SK-N-MC (cell line): ENCODE measurements around the gene LMTK2.

Source experiments
- DNase-seq: peaks from one replicate; pipeline ENCODE4 v3.0.0-alpha.2; 2011; ENCODE audit warnings: low read depth, low spot score
- H3K27ac ChIP-seq: fragments of 200-600 bp; sonication (generic); 2 replicates; pipeline ENCODE4 v1.5.1; 2016; ENCODE audit warnings: mixed run types
- H3K36me3 ChIP-seq: fragments of 200-600 bp; sonication (generic); 2 replicates; pipeline ENCODE4 v1.6.1; 2017; ENCODE audit warnings: antibody characterized with exemption, low read length, mixed read lengths; ENCODE audit not compliant: insufficient read depth
- H3K4me3 ChIP-seq: fragments of 200-600 bp; sonication (generic); 2 replicates; pipeline ENCODE4 v1.5.1; 2016
- H3K9ac ChIP-seq: fragments of 200-600 bp; sonication (generic); 2 replicates; pipeline ENCODE4 v1.8.0; 2017; ENCODE audit warnings: mixed run types, mixed read lengths; ENCODE audit not compliant: insufficient read length
- H3K9me3 ChIP-seq: fragments of 200-600 bp; sonication (generic); 2 replicates; pipeline ENCODE4 v1.6.1; 2017; ENCODE audit warnings: low read depth, mild to moderate bottlenecking, antibody characterized with exemption, low read length, moderate library complexity, mixed read lengths
- EZH2 ChIP-seq: fragments of 200-600 bp; sonication (generic); IDR thresholded peaks from one replicate; pipeline ENCODE4 v1.6.1; 2017; ENCODE audit warnings: antibody characterized with exemption
- FOXP2 ChIP-seq: optimal IDR thresholded peaks from 2 replicates; pipeline ENCODE3; 2011; ENCODE audit warnings: mild to moderate bottlenecking, moderate library complexity; ENCODE audit not compliant: insufficient read depth; ENCODE audit errors: extremely low read length, control extremely low read depth
- POLR2AphosphoS5 ChIP-seq: IDR thresholded peaks from 2 replicates; pipeline ENCODE4 v1.6.1; 2012; ENCODE audit warnings: mild to moderate bottlenecking, low read depth, low read length, borderline replicate concordance

LMTK2 gene

DNA sequence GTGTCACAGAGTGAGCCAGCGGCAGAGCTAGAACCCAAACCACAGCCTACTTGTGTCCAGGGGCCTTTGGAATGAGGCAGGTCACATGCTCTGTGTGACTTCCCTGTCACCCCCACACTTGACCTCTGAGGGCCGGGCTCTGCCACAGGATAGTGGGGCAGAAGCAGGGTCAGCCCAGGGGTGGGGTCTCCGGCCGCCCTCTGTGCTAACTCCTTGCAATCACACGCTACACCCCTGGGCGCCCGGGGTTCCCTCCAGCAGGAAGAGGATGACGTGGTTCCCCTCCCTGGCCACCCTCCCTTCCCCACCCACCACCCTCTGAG, 125.6 kb downstream of the LMTK2 start:
- Histone ChIP-seq H3K4me3 (no peak overlapping the region), H3K9me3 (no peaks in the 10 kb centered on the region), H3K36me3 (no peaks in the 10 kb centered on the region), H3K27ac (no peak overlapping the region), H3K9ac (no peak overlapping the region)
- TF ChIP-seq POLR2AphosphoS5, result no peak
- TF ChIP-seq EZH2, result no peak
- TF ChIP-seq FOXP2, result no peak
- no peak for DNase-seq

DNA sequence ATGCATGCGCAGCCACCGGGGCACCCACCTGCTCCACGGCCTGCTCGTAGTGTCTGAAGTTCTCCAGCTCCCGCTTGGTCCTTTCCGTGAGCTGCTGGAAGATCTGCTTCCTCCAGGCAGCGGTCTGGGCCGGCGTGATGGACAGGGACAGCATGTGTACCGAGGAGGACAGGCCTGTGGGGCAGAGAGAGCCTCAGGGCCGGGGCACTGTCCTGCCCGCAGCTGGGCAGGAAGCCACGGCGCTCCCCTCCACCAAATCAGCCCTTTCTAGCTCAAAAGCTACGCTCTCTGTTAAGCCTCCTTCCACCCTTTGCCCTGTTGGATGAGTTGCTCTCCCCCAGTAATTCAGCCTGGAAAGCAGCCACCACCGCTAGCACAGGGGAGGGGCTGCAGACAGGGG, 126.1 kb downstream of the LMTK2 start:
- DNase-seq, result no peak
- no peak for TF ChIP-seq FOXP2
- TF ChIP-seq EZH2, result no peak
- no peak for TF ChIP-seq POLR2AphosphoS5
- H3K9me3 ChIP-seq, result no peaks in the 10 kb centered on the region
- no peak overlapping the region for H3K27ac ChIP-seq
- H3K36me3 ChIP-seq, result no peaks in the 10 kb centered on the region
- H3K9ac ChIP-seq, result no peak overlapping the region
- H3K4me3 ChIP-seq, result no peak overlapping the region

GRCh38 chr7:98233219-98234070, 126.8 kb downstream of the LMTK2 start:
- no peak for TF ChIP-seq EZH2
- no peak for TF ChIP-seq FOXP2
- TF ChIP-seq POLR2AphosphoS5, result no peak
- no peak overlapping the region for H3K4me3 ChIP-seq
- H3K36me3 ChIP-seq, result no peaks in the 10 kb centered on the region
- no peak for DNase-seq
- H3K27ac ChIP-seq, result no peak overlapping the region
- H3K9ac ChIP-seq, result no peak overlapping the region
- no peaks in the 10 kb centered on the region for H3K9me3 ChIP-seq

DNA sequence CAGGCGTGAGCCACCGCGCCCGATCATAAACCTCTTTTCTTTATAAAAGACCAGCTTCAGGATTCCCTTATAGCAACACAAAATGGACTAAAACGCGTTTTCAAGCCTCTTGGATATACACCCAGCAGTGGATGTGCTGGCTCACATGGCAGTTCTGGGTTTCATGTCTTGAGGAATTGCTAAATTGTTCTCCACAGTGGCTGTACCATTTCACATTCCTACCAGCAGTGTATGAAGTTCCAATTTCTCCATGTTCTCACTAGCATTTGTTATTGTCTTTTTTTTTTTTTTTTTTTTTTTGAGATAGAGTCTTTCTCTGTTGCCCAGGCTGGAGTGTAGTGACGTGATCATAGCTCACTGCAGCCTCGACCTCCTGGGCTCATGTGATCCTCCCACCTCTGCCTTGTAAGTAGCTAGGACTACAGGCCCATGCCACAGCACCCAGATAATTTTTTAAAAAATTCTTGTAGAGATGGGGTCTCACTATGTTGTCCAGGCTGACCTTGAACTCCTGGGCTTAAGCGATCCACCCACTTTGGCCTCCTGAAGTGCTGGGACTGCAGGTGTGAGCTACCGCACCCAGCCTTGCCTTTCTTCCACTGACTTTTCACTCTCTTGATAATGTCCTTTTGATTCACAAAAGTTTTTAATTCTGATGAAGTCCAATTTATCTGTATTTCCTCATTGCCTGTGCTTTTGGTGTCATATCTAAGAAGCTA, 127.9 kb downstream of the LMTK2 start:
- DNase-seq, result no peak
- H3K9ac ChIP-seq, result no peak overlapping the region
- H3K9me3 ChIP-seq, result no peaks in the 10 kb centered on the region
- no peaks in the 10 kb centered on the region for H3K36me3 ChIP-seq
- no peak for TF ChIP-seq POLR2AphosphoS5
- no peak for TF ChIP-seq EZH2
- TF ChIP-seq FOXP2, result no peak
- no peak overlapping the region for H3K4me3 ChIP-seq
- no peak overlapping the region for H3K27ac ChIP-seq

GRCh38 chr7:98235901-98236300, 129.2 kb downstream of the LMTK2 start:
- Histone ChIP-seq H3K36me3 (no peaks in the 10 kb centered on the region), H3K27ac (no peak overlapping the region), H3K9ac (no peak overlapping the region), H3K9me3 (no peaks in the 10 kb centered on the region), H3K4me3 (no peak overlapping the region)
- TF ChIP-seq POLR2AphosphoS5 (no peak), EZH2 (no peak), FOXP2 (no peak)
- no peak for DNase-seq

GRCh38 chr7:98236355-98237185, 129.9 kb downstream of the LMTK2 start:
- Histone ChIP-seq H3K9me3 (no peaks in the 10 kb centered on the region), H3K4me3 (no peak overlapping the region), H3K27ac (no peak overlapping the region), H3K9ac (no peak overlapping the region), H3K36me3 (no peaks in the 10 kb centered on the region)
- DNase-seq, result no peak
- TF ChIP-seq EZH2, result no peak

DNA sequence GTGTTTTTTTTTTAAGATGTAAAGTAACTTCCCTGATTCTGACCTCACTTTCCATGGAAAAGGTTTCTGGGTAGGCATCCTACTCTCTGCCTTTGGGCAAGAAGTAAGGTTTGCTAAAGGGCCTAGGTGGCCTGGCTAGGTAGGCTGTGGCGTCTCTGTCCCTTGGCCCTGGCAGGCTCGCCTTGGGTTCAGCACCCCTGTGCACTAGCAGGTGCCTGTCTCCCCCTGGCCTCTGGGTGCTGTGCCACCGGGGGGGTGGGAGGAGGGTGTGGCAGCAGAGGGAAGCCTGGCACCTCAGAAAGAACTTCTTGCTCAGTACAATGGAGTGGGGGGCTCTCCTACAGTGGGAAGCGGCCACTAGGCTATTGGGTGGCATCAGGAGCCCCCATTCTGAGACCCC, 131.4 kb downstream of the LMTK2 start:
- TF ChIP-seq EZH2 (no peak), FOXP2 (no peak), POLR2AphosphoS5 (no peak)
- Histone ChIP-seq H3K4me3 (no peak overlapping the region), H3K36me3 (no peaks in the 10 kb centered on the region), H3K9me3 (no peaks in the 10 kb centered on the region), H3K27ac (no peak overlapping the region), H3K9ac (no peak overlapping the region)
- DNase-seq, result no peak

GRCh38 chr7:98238976-98239375, 132.3 kb downstream of the LMTK2 start:
- no peaks in the 10 kb centered on the region for H3K9me3 ChIP-seq
- H3K9ac ChIP-seq, result no peak overlapping the region
- no peak for DNase-seq
- H3K4me3 ChIP-seq, result no peak overlapping the region
- TF ChIP-seq FOXP2 (no peak), EZH2 (no peak), POLR2AphosphoS5 (no peak)
- no peaks in the 10 kb centered on the region for H3K36me3 ChIP-seq
- H3K27ac ChIP-seq, result no peak overlapping the region
